ENCODE results near the gene IL21R. TPM values are rescaled to one million over a fixed set of nuclear protein-coding genes. Genes with fewer than 3 reads are reported as not detected.

IL21R gene
- total RNA-seq, 1 experiment from 2014 or later: 0.61 TPM

DNA sequence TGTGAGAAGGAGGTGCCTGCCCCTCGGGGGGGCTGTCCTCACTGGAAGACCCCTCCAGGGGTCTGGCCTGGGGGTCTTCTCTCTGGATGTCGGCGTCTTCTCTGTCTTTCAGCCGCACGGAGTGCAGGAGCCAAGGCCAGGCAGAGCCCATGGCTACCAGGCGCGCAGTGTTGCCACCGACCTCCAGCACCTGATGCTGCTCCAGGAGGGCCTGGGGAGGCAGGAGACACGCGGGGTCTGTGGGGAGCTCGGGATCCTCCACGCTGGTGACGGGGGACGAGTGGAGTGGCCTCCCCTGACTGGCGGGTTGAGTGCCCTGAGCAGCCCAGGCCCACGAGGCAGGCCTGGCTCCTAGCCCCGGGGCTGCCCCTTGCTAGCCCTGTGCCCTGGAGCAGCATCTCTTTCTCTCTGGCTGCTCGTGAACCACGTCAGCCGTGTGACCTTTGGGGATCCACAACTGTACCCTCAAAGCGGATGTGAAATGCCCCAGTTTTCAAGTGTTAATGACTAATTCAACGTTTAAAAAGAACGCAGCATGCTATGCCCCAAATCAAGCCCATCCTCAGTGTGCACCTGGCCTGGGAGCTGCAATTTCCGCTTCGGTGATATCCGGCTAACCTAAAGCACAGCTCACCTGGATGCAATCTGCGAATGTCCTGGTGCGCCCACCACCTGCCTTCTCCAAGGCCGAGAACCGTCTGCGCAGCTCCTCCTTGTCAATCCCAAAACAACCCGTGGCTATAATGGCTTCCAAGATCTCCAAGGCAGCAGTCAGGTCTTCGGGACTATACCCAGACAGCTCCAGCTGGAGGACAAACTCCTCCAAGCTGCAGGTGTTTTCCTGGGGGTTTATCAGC lies 62.9 kb downstream of the IL21R start:
- no peak for DNase-seq (ENCODE audit: low read depth, low spot score)
- in situ Hi-C loops (cut with HindIII; ENCODE audit: low pct_unique_long_range_greater_than_20kb, low sequenced_read_pairs): no loop called here

DNA sequence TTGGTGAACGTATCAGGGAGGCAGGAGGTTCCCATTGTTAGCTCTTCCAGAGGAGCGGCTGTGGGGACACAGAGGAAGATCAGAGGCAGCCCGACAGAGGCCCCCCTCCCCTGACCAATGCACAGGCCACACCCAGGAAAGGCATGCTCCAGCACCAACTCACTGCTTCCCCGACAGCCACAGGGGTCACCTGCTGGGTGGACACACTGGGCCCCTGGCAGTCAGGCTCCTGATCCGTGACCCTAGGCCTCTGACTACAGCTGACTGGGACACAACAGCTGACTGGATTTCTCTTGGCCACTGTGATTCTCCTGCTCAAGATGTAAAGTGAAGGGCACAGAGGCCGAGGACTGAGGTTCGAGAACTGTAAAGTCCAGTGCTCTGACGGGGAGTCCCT lies 63.5 kb downstream of the IL21R start:
- in situ Hi-C loops (cut with HindIII; ENCODE audit: low pct_unique_long_range_greater_than_20kb, low sequenced_read_pairs): no loop called here
- no peak for DNase-seq (ENCODE audit: low read depth, low spot score)

DNA sequence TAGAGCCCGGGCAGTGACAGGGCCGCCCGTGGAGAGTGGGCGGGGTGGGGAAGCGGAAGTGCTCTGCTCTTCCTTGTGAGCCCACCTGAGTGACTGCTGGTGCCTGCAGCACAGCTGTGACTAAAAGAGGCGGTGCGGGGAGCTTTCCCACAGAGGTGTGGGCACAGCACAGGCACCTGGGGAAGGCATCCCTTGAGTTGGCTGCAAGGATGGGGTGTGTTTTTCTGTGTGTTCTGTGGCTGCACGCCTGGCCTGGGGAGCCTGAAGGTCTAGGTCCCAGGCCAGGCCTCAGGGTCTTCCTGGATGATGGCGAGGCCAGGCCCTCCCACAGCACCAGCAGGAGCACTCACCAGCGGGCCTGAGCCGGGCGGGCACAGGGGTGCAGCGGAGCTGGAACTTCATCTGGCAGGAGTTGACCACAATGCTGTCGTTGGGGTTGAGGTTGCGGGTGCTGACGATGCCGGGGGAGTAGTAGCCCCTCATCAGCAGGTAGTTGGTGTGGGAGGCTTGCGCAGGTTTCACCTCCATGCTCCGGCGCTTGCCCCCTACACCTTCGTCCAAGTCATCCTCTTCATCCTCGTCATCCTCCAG lies 67.1 kb downstream of the IL21R start:
- in situ Hi-C loops (cut with HindIII; ENCODE audit: low pct_unique_long_range_greater_than_20kb, low sequenced_read_pairs): no loop called here
- no peak for DNase-seq (ENCODE audit: low read depth, low spot score)

DNA sequence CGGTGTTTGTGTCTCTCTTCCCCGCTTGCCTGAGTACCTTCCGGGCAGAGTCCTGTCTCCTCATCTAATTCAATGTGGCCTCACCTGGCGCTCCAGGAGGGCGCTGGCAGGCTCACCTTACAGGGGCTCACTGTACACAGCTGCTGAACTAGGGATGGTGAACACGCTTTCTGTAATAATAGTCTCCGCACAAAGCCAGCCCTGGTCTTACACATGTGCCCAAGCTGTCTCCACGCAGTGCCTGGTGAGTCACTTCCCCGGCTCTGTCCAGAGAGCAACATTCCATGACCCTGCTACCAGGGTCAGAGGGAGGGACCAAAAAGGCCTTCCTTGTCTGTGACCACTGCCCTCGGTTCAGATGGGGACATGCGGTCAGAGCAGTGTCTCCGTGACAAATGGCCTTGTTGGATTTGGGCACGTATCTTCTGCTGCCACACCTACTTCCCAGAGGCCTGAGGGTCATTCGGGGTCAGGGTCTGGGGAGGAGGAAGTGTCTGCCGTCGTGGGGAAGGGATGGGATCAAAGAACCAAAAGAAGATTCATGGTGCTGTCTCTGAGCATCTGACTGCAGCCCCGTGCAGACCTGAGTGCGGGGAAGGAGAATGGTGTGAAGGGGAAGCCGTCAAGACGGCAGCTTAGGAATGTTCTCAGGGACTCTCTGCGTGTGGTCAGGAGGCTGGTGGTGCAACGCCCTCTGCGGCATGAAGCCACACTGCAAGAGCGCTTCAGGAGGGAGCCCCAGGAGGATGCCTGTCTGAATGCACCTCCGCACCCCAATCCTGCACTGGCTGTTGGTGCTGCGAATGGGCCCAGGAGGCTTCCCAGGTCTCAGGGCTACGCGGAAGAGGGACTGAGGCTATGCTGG lies 68.8 kb downstream of the IL21R start:
- in situ Hi-C loops (cut with HindIII; ENCODE audit: low pct_unique_long_range_greater_than_20kb, low sequenced_read_pairs): no loop called here
- no peak for DNase-seq (ENCODE audit: low read depth, low spot score)

DNA sequence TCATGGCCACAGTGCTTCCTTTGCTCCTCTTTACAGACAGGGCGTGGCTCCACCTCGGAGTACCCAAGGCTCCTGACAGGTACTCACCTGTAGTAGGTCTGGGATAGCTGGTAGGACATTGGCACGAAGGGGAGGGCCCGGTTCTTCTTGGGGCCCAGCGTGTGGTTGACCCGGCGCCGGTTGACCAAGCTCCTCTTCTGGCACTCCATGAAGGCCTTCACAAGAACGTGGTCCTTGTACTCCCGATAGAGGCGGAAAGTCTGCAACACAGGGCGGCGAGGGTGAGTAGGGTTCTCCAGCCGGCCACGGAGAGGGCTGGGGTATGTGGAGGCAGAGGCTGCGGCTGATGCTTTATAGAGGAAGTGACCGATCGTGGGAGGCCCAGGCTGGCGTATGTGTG lies 69.7 kb downstream of the IL21R start:
- in situ Hi-C loops (cut with HindIII; ENCODE audit: low pct_unique_long_range_greater_than_20kb, low sequenced_read_pairs): no loop called here

DNA sequence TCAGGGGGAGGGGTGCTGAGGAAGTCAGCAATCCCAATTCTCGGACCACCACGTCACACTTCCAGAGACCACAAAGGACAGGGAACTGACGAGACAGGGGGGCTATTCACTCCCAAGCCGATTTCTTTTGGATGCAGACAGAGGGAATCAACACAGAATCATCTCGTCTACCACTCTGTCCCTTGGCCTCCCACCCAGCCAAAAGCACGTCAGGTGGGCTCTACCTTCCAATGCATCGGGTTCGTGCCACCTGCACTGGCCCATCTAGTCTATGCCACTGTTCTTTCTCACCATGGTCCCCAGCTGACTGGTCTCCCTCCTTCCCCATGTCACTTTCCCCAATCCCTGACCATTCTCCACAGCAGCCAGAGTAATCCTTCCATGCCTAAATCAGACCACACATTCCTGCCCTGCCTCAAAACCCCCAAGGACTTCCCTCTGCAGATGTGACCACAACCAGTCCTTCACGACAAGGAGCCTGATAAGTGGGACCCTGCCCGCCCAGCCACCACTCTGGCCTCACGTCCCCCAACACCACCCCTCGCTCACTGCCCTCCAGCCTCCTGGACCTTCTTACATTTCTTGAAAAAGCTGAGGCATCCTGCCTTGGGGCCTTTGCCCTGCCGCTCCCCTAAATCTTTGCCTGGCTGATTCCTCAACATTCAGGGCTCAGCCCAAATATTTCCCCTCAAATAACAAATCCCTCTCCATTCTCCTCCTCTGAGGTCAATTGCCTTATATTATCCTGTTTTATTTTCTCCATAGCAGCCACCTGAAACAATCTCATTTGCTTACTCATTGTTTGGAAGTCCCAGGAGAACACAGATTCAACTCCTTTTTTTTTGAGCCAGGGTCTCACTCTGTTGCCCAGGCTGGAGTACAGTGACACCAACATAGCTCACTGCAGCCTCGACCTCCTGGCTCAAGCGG lies 70.4 kb downstream of the IL21R start:
- DNase-seq (ENCODE audit: low read depth, low spot score): no peak
- in situ Hi-C loops (cut with HindIII; ENCODE audit: low pct_unique_long_range_greater_than_20kb, low sequenced_read_pairs): no loop called here

More for the DNA sequence above, 69.7 kb downstream of the IL21R start:
- DNase-seq (ENCODE audit: low read depth, low spot score): no peak

DNA sequence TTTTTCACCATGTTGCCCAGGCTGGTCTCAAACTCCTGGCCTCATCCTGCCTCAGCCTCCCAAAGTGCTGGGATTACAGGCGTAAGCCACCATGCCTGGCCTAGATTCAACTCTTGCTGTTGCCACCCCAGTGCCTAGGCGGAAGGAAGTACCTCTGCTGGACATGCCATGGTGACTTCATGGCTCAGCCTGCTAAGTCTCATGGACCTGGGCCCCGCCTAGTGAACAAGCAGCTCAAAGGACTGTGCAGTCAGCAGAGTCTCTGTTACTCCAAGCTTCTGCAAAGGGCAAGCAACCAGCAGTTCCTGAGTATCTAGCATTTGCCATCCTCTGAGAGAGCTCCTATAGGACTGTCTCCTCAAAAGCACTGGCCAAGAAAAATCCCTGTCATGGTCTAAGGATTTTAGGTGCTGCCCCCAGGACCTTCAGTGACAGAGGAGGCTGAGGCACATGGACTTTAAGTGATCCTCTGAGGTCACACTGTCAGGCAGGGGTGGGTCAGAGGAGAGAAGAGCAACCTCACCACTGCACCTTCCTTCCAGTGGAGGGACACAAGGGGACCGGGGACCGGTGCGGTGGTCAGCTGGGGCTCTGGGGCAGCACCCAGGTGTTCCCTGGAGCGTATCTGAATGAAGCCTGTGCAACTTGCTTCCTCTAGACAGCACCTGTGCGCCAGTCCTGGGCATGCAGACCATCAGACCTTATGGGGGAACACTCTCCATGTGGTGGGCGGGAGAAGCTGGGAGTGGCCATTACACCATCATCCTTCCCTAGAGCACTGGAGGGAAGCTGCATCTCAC lies 71.3 kb downstream of the IL21R start:
- in situ Hi-C loops (cut with HindIII; ENCODE audit: low pct_unique_long_range_greater_than_20kb, low sequenced_read_pairs): no loop called here
- DNase-seq (ENCODE audit: low read depth, low spot score): no peak

DNA sequence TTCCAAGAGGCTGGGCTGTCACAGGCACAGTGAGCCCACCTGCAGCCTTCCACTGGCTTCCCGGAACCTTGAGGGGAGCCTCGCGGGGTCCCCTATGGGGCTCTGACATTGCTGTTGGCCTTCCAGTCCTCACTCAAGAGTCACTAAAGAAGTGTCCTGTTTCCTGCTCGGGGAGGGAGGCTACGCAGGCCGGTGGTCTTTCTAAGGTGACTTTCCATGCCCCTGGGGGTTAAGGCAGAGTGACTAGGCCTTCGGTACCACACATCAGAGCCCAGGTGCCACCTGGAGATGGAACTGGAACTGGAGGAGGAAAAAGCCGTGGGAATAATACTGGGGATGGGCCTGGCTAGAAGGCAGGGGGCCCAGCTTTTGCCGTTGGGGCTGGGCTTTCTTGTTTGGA lies 72.1 kb downstream of the IL21R start:
- in situ Hi-C loops (cut with HindIII; ENCODE audit: low pct_unique_long_range_greater_than_20kb, low sequenced_read_pairs): no loop called here
- no peak for DNase-seq (ENCODE audit: low read depth, low spot score)

DNA sequence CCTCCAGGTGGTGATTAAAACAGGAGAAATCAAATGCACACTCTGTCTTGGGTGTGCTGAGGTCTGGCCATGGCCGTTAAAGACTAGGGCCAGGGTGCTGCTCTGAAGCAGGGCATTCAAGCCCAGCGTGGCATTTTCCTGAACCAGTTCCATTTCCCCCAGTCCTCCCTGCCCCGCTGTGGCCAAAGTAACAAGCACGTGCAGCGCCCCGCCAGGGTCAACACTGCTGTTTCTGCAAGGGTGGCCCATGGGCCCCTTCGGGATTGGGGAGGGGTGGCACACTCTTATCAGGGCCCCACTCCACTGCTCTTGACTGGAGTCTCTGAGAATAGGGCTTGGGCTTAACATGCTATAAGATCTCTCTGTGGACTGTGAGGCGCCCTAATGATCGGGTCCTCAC lies 72.9 kb downstream of the IL21R start:
- in situ Hi-C loops (cut with HindIII; ENCODE audit: low pct_unique_long_range_greater_than_20kb, low sequenced_read_pairs): no loop called here
- no peak for DNase-seq (ENCODE audit: low read depth, low spot score)

DNA sequence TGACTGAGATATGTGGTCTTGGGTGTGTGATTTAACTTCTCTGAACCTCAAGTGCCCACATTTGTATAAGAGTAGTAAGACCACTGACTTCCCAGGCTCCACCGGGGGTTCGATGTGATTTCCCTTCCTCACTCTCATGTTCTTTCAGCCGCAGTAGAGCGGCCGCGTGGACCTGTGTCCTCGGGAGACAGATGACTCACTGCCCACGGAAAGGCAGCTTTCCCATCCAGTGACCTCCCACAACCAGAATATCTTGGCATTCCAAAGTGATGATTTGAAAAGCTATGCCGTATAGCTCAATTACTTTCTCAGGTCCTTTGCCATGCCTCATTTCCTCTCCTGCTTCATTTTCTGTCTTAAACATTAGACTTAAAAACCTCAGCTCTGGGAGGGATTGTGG lies 73.6 kb downstream of the IL21R start:
- DNase-seq (ENCODE audit: low read depth, low spot score): no peak
- in situ Hi-C loops (cut with HindIII; ENCODE audit: low pct_unique_long_range_greater_than_20kb, low sequenced_read_pairs): no loop called here

DNA sequence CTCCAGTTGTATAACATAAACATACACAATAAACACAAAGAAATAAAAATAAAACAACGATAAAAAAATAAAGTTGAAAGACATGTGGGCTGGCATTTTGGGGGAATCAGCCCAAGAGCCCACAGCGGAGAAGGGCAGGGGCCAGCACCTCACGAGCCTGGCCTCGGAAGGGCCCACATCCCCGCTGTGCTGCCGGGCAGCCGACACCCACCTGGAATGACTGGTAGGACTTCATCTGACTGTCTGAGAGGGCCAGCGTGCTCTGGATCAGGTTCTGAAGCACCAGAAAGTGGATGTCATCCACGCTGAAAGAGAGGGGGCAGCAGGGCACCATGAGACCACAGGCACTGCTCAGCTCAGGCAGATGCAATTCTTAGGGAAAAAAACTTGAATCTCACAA lies 74.3 kb downstream of the IL21R start:
- in situ Hi-C loops (cut with HindIII; ENCODE audit: low pct_unique_long_range_greater_than_20kb, low sequenced_read_pairs): no loop called here
- no peak for DNase-seq (ENCODE audit: low read depth, low spot score)

DNA sequence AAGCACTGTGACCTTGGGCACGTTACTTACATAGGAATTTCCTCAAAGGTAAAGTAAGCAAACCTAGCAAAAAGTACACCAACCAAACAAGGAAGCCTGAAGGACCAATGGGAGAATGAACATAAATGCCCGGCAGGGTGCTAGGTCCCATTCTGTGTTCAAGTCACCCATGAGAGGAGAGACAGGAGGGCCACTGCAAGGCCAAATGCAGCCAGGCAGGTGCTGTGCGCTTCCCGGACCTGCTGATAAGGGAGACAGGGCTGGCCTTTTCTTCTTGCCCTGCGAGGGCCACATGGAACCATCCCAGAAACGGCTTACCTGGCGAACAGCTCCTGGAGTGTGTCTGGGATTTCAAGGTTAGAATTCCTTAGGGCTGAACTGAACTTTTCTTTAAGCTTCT lies 78.8 kb downstream of the IL21R start:
- in situ Hi-C loops (cut with HindIII; ENCODE audit: low pct_unique_long_range_greater_than_20kb, low sequenced_read_pairs): no loop called here

DNA sequence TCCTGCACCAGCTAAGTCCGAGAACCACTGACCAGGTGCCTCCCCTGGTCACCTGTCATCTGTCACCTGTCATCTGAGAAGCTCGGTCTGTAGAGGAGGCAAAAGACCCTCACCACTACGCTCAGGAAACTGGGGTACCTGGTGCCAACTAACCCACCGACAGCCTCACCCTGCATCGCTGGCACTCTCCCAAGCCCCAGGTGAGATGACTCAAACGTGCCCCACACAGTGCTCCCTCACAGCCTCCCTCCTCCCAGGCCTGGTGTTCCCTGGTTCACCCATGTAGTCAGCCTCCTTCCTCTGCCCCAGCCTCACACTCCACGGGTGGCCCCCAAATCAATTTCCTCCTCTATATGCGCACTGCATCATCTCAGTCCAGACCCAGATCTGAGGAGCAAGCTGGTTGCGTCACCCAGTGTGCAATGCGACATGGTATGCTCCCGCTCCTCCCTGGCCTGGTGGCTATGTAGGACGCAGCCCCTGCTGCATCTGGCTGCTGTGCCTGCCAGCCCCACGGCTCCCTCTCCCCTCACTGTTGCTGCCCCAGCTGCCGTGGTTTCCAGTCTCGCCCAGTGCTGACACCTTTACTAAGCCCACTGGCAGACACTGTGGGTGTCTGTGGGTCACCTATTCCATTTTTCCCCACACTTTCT lies 79.4 kb downstream of the IL21R start:
- DNase-seq (ENCODE audit: low read depth, low spot score): no peak
- in situ Hi-C loops (cut with HindIII; ENCODE audit: low pct_unique_long_range_greater_than_20kb, low sequenced_read_pairs): no loop called here

More for the DNA sequence above, 78.8 kb downstream of the IL21R start:
- DNase-seq (ENCODE audit: low read depth, low spot score): no peak

DNA sequence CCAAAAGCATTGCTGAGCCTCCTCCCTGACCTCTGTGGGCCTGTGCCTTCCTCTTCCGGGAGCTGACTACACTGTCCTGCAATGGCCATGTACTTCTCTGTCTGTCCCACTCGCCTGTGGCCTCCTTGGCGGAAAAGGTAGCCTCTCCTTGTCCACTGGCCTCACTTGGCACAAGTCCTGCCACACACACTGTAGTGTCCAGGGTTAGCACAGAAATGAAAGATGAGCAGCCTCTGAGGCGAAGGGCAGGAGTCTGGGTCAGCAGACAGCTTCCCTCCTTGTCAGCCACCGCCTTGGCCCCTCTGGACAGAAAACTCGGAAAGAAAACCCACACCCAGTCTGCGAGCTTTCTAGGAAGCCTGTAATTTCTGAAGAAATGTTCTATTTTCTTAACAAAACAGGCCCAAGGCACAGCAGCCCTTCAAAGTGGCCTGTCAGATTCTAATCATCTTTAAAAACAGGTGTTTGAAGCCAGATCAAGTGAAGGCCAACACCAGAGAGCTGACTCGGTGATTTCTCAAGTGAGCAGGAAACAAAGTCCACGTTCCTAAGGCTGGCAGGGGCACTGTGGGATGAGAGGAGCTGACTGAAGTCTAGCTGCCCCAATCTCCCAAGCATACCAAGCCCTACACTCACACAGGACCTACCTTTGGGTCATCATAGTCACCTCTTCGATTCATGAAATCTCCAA lies 80.6 kb downstream of the IL21R start:
- no peak for DNase-seq (ENCODE audit: low read depth, low spot score)
- in situ Hi-C loops (cut with HindIII; ENCODE audit: low pct_unique_long_range_greater_than_20kb, low sequenced_read_pairs): no loop called here

DNA sequence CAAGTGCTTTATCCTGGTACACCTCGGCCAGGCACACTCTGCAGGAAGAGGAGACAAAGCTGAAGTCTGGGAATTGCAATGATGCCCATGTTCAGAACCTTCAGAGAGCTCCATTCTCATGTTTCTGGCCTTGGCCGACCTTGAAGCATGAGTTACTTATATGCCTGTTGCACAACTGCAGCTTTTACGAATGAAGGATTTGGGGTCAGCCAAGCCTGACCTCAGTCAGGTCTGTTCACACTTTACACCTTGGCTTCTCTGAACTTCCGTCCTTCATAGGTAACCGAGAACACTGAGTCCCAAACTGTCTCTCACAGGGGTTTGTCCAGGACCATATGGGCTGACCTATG lies 81.1 kb downstream of the IL21R start:
- DNase-seq (ENCODE audit: low read depth, low spot score): no peak
- in situ Hi-C loops (cut with HindIII; ENCODE audit: low pct_unique_long_range_greater_than_20kb, low sequenced_read_pairs): no loop called here

DNA sequence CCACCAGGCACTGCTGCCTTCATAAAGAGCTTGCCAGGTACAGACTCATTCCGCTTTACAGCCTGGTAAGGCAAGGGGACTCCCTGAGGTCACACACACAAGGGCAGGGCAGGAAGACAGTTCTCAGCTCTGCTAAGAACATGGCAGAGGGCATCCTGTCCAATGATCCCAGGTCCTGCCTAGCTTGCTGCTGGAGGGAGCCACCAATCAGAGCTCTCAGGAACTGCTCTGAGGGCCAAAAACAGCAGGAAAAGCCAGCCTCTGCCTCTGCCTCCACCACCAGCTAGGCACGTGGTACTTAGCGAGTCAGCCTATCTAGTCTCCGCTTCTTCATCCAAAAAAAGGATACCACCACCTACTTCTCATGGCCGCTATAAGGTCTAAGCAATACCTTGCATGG lies 81.7 kb downstream of the IL21R start:
- DNase-seq (ENCODE audit: low read depth, low spot score): no peak
- in situ Hi-C loops (cut with HindIII; ENCODE audit: low pct_unique_long_range_greater_than_20kb, low sequenced_read_pairs): no loop called here

Data from SK-MEL-5 (cell line).